Measurements from ENCODE around the gene FAT3.

FAT3 gene

GRCh38 chr11:92222701-92223100, 1.9 kb upstream of the FAT3 start:
- H3K4me3 ChIP-seq (ENCODE audit: insufficient read length, low read depth), result no peak overlapping the region
- no peak overlapping the region for H3K9ac ChIP-seq (ENCODE audit: insufficient read length, low read depth)
- TF ChIP-seq SUZ12 (IDR thresholded peaks at IDR 0.05; ENCODE audit: extremely low read depth, insufficient read depth, insufficient read length) (no peak), YY1 (IDR thresholded peaks at IDR 0.05; ENCODE audit: insufficient read depth, insufficient read length) (no peak), ZNF274 (IDR thresholded peaks at IDR 0.05; ENCODE audit: low read depth, low read length) (no peak)
- peaks cover 6% of the 10 kb centered on the region for H3K4me1 ChIP-seq (ENCODE audit: insufficient read depth, insufficient read length)
- H3K27me3 ChIP-seq (ENCODE audit: insufficient read depth, insufficient read length), result peaks cover 22% of the 10 kb centered on the region
- H3K9me3 ChIP-seq (ENCODE audit: insufficient read depth, low read length), result 0 out of 2 replicates have a peak, but pooled peaks cover 4% of the 10 kb centered on the region
- H3K36me3 ChIP-seq (ENCODE audit: insufficient read depth, insufficient read length, low read length), result no peaks in the 10 kb centered on the region
- DNase-seq (ENCODE audit: low read depth, low spot score), result no peak

DNA sequence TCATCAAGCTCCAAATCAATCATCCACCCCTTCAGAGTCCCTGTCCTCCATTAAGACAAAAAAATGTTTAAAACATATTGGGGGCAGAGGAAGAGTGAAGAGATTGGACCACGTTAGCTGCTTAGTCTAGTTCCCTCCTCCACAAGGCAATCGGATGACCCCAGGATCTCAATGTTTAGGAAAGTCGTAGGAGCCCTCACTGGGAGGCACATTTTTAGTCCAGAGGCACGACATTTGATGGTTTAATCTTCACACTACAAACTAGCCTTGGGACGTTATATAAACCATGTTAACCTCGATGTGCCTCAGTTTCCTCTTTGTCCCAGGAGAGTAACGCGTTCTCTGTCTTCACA, 588 bp upstream of the FAT3 start:
- Histone ChIP-seq H3K9me3 (ENCODE audit: insufficient read depth, low read length) (0 out of 2 replicates have a peak, but pooled peaks cover 4% of the 10 kb centered on the region), H3K9ac (ENCODE audit: insufficient read length, low read depth) (peak overlapping the region; percentile 85), H3K4me1 (ENCODE audit: insufficient read depth, insufficient read length) (peaks cover 6% of the 10 kb centered on the region), H3K4me3 (ENCODE audit: insufficient read length, low read depth) (peak overlapping the region; percentile 36), H3K27me3 (ENCODE audit: insufficient read depth, insufficient read length) (peaks cover 29% of the 10 kb centered on the region), H3K36me3 (ENCODE audit: insufficient read depth, insufficient read length, low read length) (no peaks in the 10 kb centered on the region)
- no peak for DNase-seq (ENCODE audit: low read depth, low spot score)
- TF ChIP-seq SUZ12 (IDR thresholded peaks at IDR 0.05; ENCODE audit: extremely low read depth, insufficient read depth, insufficient read length), result no peak
- no peak for TF ChIP-seq ZNF274 (IDR thresholded peaks at IDR 0.05; ENCODE audit: low read depth, low read length)
- TF ChIP-seq YY1 (IDR thresholded peaks at IDR 0.05; ENCODE audit: insufficient read depth, insufficient read length), result no peak

DNA sequence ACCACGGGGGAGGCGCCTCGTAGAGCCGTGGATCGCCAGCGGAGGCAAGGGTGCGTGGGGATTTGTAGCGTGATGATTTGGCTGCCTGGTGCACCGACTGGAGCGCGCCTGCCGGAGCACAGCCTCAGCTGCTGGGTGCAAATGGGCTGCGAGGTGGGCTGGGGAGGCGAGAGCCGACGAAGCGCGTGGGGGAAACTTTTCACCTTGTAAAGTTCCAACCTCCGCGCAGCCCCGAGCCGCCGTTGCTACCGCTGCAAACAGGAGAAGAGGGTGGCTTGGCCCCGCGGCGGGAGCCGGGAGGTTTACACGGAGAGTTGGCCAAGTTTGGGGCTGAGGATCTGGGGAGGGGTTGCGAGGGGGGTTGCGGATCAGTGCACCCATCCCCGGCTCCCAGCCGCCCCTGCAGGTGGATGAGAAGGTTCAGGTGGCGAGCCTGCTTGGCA, 528 bp downstream of the FAT3 start:
- no peak for DNase-seq (ENCODE audit: low read depth, low spot score)
- TF ChIP-seq ZNF274 (IDR thresholded peaks at IDR 0.05; ENCODE audit: low read depth, low read length), result no peak
- no peak for TF ChIP-seq YY1 (IDR thresholded peaks at IDR 0.05; ENCODE audit: insufficient read depth, insufficient read length)
- no peak for TF ChIP-seq SUZ12 (IDR thresholded peaks at IDR 0.05; ENCODE audit: extremely low read depth, insufficient read depth, insufficient read length)

DNA sequence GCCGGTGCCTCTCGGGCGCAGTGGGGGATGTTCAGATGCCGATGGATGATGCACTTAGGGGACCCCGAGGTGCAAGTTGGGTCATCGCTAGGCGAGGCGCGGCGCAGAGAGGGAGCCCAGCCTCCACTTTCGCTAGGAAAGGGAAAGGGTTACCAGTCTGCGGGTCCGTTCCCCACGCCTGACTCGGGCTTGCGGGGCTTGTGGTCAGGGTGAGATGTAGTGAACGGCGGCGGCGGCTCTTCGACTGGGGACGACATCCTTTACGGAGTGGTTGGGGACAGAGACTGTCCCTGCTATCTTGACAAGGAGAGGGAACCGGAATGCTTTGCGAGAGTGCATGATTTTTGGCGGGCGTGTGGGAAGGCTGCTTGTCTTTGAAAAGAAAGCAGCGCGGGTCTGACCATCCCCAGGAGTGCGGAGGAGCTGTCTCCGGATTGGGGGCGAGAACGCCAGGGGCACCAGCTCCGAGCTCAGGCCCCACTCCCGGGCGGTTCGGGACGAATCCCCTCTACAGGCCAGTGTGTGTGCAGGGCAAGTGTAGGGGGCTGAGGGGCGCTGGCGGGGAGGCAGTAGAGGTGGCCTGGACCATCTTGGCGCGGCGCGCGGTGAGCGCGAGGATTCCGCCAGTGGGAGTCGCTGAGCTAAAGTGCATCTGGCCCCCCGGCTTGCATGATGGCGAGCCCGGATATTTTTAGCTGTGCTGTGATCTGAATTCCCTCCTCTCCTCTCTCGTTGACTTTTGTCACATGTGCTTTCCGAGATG, 1.1 kb downstream of the FAT3 start:
- peaks cover 29% of the 10 kb centered on the region for H3K27me3 ChIP-seq (ENCODE audit: insufficient read depth, insufficient read length)
- no peaks in the 10 kb centered on the region for H3K36me3 ChIP-seq (ENCODE audit: insufficient read depth, insufficient read length, low read length)
- 0 out of 2 replicates have a peak, but pooled peaks cover 1% of the 10 kb centered on the region for H3K9me3 ChIP-seq (ENCODE audit: insufficient read depth, low read length)
- no peak for DNase-seq (ENCODE audit: low read depth, low spot score)
- no peak for TF ChIP-seq YY1 (IDR thresholded peaks at IDR 0.05; ENCODE audit: insufficient read depth, insufficient read length)
- no peak for TF ChIP-seq ZNF274 (IDR thresholded peaks at IDR 0.05; ENCODE audit: low read depth, low read length)
- no peak for TF ChIP-seq SUZ12 (IDR thresholded peaks at IDR 0.05; ENCODE audit: extremely low read depth, insufficient read depth, insufficient read length)
- peaks cover 6% of the 10 kb centered on the region for H3K4me1 ChIP-seq (ENCODE audit: insufficient read depth, insufficient read length)
- peak overlapping the region; percentile 85 for H3K9ac ChIP-seq (ENCODE audit: insufficient read length, low read depth)
- peak overlapping the region; percentile 52 for H3K4me3 ChIP-seq (ENCODE audit: insufficient read length, low read depth)

More for the DNA sequence above, 528 bp downstream of the FAT3 start:
- peak overlapping the region; percentile 85 for H3K9ac ChIP-seq (ENCODE audit: insufficient read length, low read depth)
- peaks cover 6% of the 10 kb centered on the region for H3K4me1 ChIP-seq (ENCODE audit: insufficient read depth, insufficient read length)
- H3K36me3 ChIP-seq (ENCODE audit: insufficient read depth, insufficient read length, low read length), result no peaks in the 10 kb centered on the region
- 0 out of 2 replicates have a peak, but pooled peaks cover 4% of the 10 kb centered on the region for H3K9me3 ChIP-seq (ENCODE audit: insufficient read depth, low read length)
- peak overlapping the region; percentile 52 for H3K4me3 ChIP-seq (ENCODE audit: insufficient read length, low read depth)
- peaks cover 29% of the 10 kb centered on the region for H3K27me3 ChIP-seq (ENCODE audit: insufficient read depth, insufficient read length)

DNA sequence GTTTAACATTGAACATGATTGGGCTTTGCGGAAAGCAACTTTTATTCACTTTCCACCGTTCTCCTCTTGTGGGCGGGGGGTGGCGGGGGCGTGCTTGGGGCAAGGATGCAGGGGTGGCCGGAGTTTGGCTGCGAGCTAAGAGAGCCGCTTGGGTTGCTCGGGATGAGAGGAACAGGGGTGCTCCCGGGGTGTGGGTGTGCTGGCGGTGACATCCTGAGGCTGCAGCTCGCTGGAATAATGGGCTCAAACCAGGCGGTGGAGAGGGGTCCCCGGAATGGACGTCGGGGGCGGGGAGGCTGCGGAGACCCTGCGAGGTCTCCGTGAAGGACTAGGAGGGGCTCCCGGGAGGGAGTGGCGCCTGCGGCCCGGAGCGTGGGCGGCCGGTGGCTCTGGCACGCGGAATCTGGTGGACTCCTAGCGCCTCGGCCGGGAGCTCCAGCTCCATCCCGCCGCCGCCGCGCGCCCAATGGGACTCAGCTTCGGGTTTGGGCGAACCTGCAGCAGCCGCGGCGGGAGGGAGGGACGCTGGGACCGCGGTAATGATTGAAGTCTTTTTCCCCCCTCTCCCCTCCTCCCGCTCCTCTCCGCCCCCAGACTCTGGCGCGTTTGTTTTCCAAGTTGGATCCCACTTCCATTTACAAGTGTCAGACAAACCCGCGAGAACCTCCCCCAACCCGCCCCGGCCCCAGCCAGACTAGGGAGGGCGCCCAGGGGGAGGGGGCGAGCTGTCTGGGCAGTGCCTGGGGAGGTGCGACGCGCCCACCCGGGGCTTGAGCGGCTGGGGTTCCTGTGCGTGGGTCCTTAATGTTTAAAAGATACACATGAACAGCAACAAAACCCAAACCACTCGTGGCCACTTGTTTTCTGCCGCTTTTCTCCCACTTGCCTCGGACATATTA, 2.0 kb downstream of the FAT3 start:
- peaks cover 29% of the 10 kb centered on the region for H3K27me3 ChIP-seq (ENCODE audit: insufficient read depth, insufficient read length)
- no peak for TF ChIP-seq ZNF274 (IDR thresholded peaks at IDR 0.05; ENCODE audit: low read depth, low read length)
- TF ChIP-seq SUZ12 (IDR thresholded peaks at IDR 0.05; ENCODE audit: extremely low read depth, insufficient read depth, insufficient read length), result no peak
- TF ChIP-seq YY1 (IDR thresholded peaks at IDR 0.05; ENCODE audit: insufficient read depth, insufficient read length), result no peak
- no peaks in the 10 kb centered on the region for H3K36me3 ChIP-seq (ENCODE audit: insufficient read depth, insufficient read length, low read length)
- H3K4me3 ChIP-seq (ENCODE audit: insufficient read length, low read depth), result peak overlapping the region; percentile 52
- peak overlapping the region; percentile 85 for H3K9ac ChIP-seq (ENCODE audit: insufficient read length, low read depth)
- no peaks in the 10 kb centered on the region for H3K9me3 ChIP-seq (ENCODE audit: insufficient read depth, low read length)
- no peak for DNase-seq (ENCODE audit: low read depth, low spot score)
- H3K4me1 ChIP-seq (ENCODE audit: insufficient read depth, insufficient read length), result peaks cover 6% of the 10 kb centered on the region

DNA sequence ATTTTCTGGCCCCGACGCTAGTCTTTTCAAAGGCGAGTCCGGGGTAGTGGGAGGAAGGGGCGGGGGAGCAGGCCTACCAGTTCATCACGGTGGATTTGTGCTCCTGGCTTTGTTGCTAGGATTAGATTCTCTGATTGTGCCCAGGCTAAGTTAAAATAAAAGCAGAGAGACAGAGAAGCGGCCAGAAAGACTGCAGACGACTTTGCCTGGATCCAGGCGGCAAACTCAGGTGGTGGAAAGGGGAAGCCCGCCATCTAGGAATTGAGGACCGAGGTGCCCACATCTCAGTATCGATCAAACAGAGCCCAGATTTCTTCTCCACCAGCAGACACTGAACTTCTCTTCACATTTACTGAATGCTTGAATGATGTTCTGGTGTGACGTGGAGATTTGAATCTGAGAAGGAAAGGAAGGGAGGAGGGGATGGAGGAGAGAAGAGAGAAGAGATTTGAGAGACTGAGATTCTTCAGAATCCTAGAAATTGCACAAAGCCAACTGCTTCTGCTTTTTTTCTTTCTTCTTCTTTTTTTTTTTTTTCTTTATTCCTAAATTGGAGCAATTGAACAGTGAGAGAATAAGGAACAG, 2.7 kb downstream of the FAT3 start:
- peaks cover 6% of the 10 kb centered on the region for H3K4me1 ChIP-seq (ENCODE audit: insufficient read depth, insufficient read length)
- peaks cover 29% of the 10 kb centered on the region for H3K27me3 ChIP-seq (ENCODE audit: insufficient read depth, insufficient read length)
- no peaks in the 10 kb centered on the region for H3K36me3 ChIP-seq (ENCODE audit: insufficient read depth, insufficient read length, low read length)
- DNase-seq (ENCODE audit: low read depth, low spot score), result no peak
- peak overlapping the region; percentile 44 for H3K9ac ChIP-seq (ENCODE audit: insufficient read length, low read depth)
- peak overlapping the region; percentile 52 for H3K4me3 ChIP-seq (ENCODE audit: insufficient read length, low read depth)
- H3K9me3 ChIP-seq (ENCODE audit: insufficient read depth, low read length), result no peaks in the 10 kb centered on the region
- no peak for TF ChIP-seq ZNF274 (IDR thresholded peaks at IDR 0.05; ENCODE audit: low read depth, low read length)

Data from NT2/D1 (cell line).